Measurements from ENCODE around the gene RNF212B. TPM values are rescaled to one million over a fixed set of nuclear protein-coding genes. Genes with fewer than 3 reads are reported as not detected.

RNF212B gene
- polyA plus RNA-seq, 4 donors = 0.22 to 1.8 (median 1.5) TPM

- DNase-seq (ENCODE audit: low read depth in 4 of 4, low spot score in 3 of 4) = no peak
Observed at GRCh38 chr14:23316300-23316699, 78.6 kb downstream of the RNF212B start.

GRCh38 chr14:23319746-23320583 lies 82.2 kb downstream of the RNF212B start:
- no peak for DNase-seq (ENCODE audit: low read depth in 4 of 4, low spot score in 3 of 4)

DNA sequence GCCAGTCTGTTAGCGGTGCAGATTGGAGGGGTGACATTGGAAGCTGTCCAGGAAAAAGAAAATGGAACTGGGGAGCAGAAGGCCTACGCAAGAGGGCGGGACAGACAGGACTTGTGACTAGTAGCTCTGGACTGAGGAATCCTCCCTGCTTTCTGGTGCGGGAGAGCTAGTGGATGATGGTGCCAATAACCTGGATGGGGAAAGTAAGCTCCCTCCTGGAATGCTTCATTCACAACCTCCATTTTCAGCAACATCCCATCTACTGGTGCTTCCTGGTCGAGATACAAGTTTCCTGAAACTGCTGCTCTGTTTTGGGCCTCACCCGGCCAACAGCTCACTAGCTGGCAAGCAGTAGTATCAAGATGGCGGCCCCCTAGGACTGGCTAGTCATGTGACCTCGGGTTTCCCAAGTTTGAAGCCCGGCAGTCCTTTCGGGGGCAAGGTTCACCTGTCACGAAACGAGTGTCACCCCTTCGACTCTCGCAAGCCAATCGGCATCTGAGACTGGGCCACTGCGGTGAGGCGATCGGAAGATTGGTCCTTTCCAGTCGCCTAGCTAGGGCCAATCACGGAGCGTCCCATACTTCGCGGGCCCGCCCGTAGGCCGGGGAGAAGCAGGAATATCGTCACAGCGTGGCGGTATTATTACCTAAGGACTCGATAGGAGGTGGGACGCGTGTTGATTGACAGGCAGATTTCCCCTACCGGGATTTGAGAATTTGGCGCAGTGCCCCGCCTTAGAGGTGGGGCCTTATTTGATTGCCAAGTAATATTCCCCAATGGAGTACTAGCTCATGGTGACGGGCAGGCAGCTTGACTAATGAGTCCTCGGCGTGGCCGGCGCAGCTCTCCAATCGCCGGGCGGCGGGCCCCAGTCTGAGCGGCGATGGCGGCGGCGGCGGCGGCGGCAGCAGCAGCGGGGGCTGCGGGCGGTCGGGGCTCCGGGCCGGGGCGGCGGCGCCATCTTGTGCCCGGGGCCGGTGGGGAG lies 83.1 kb downstream of the RNF212B start, which contains the start of gene PABPN1:
Gene PABPN1 (plus strand): TSS at position 874 of the 988 bp plus-strand sequence. CDS start 13 bp downstream, at position 887.
- DNase-seq (ENCODE audit: low read depth in 4 of 4, low spot score in 3 of 4) = peak; percentile 100

DNA sequence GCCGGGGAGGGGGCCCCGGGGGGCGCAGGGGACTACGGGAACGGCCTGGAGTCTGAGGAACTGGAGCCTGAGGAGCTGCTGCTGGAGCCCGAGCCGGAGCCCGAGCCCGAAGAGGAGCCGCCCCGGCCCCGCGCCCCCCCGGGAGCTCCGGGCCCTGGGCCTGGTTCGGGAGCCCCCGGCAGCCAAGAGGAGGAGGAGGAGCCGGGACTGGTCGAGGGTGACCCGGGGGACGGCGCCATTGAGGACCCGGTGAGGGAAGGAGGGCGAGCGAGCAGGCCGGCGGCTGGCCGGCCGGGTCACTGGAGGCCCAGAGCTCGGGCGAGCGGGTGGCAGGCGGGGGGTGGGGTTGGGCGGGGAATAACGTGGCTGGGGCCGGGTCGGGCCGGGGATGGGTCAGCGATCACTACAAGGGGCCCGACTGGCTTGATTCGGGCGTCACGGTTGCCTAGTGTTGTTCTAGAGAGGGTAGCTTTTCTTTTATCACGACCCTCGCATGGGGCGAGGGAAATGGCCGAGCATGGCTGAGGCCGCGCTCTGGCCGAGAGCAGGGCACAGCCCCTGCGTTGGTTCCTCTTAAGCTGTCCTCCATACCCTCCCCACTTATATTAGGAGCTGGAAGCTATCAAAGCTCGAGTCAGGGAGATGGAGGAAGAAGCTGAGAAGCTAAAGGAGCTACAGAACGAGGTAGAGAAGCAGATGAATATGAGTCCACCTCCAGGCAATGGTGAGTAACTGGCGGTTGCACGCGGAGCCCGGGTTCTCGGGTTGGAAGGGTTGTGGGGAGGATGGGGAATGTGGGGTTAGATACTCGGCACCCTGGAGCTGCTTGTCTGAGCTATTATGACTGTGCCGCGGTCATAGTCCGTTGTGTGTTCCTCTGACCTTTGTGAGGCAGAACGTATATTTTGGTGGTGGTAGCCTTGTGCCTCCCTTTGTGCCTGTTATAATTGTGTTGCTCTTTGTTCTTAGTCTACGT lies 84.1 kb downstream of the RNF212B start:
- no peak for DNase-seq (ENCODE audit: low read depth in 4 of 4, low spot score in 3 of 4)

Other genes starting within 250 kb of the RNF212B start
- gene C14orf93, start 227.8 kb upstream of the RNF212B start, polyA plus RNA-seq (ENCODE audit: insufficient read length in 4 of 4) = 10 to 100 TPM; 13.7 to 26.8 (median 19.1) TPM
- 100 to 1,000 TPM; 183 to 222 (median 205) TPM for gene PSMB5, start 203.0 kb upstream of the RNF212B start, polyA plus RNA-seq (ENCODE audit: insufficient read length in 4 of 4)
- not detected for gene PSMB11, start 195.7 kb upstream of the RNF212B start, polyA plus RNA-seq (ENCODE audit: insufficient read length in 4 of 4)
- 10 to 100 TPM; 17.9 to 44.0 (median 29.7) TPM for gene CDH24, start 180.4 kb upstream of the RNF212B start, polyA plus RNA-seq (ENCODE audit: insufficient read length in 4 of 4)
- 100 to 1,000 TPM; 214 to 342 (median 239) TPM for gene ACIN1, start 142.8 kb upstream of the RNF212B start, polyA plus RNA-seq (ENCODE audit: insufficient read length in 4 of 4)
- 10 to 100 TPM; 67.2 to 84.4 (median 75.6) TPM for gene C14orf119, start 142.4 kb upstream of the RNF212B start, polyA plus RNA-seq (ENCODE audit: insufficient read length in 4 of 4)
- under 1 TPM in 2 of 4 donors, not detected in 2; 0.05 to 0.11 TPM for gene CIROP, start 132.9 kb upstream of the RNF212B start, polyA plus RNA-seq (ENCODE audit: insufficient read length in 4 of 4)
- under 1 TPM in 3 of 4 donors, not detected in 1; 0.16 to 0.50 (median 0.23) TPM for gene CEBPE, start 118.7 kb upstream of the RNF212B start, polyA plus RNA-seq (ENCODE audit: insufficient read length in 4 of 4)
- gene SLC7A8, start 54.3 kb upstream of the RNF212B start, polyA plus RNA-seq (ENCODE audit: insufficient read length in 4 of 4) = 100 to 1,000 TPM in 1 of 4 donors, 10 to 100 TPM in 3; 16.8 to 100 (median 89.4) TPM
- gene HOMEZ, start 48.2 kb downstream of the RNF212B start, polyA plus RNA-seq (ENCODE audit: insufficient read length in 4 of 4) = 10 to 100 TPM; 11.2 to 28.1 (median 24.8) TPM
- gene PPP1R3E, start 64.9 kb downstream of the RNF212B start, polyA plus RNA-seq (ENCODE audit: insufficient read length in 4 of 4) = 10 to 100 TPM; 17.4 to 31.5 (median 25.0) TPM
- gene BCL2L2, start 68.9 kb downstream of the RNF212B start, polyA plus RNA-seq (ENCODE audit: insufficient read length in 4 of 4) = 10 to 100 TPM; 34.8 to 44.0 (median 39.3) TPM
- 100 to 1,000 TPM; 157 to 374 (median 252) TPM for gene PABPN1, start 83.5 kb downstream of the RNF212B start, polyA plus RNA-seq (ENCODE audit: insufficient read length in 4 of 4)
- gene SLC22A17, start 115.0 kb downstream of the RNF212B start, polyA plus RNA-seq (ENCODE audit: insufficient read length in 4 of 4) = 10 to 100 TPM; 56.2 to 72.7 (median 58.1) TPM
- gene EFS, start 127.2 kb downstream of the RNF212B start, polyA plus RNA-seq (ENCODE audit: insufficient read length in 4 of 4) = 10 to 100 TPM; 35.4 to 66.8 (median 46.1) TPM
- not detected for gene IL25, start 134.9 kb downstream of the RNF212B start, polyA plus RNA-seq (ENCODE audit: insufficient read length in 4 of 4)
- 1 to 10 TPM; 2.5 to 4.6 (median 3.4) TPM for gene CMTM5, start 139.1 kb downstream of the RNF212B start, polyA plus RNA-seq (ENCODE audit: insufficient read length in 4 of 4)
- gene MYH6, start 170.3 kb downstream of the RNF212B start, polyA plus RNA-seq (ENCODE audit: insufficient read length in 4 of 4) = under 1 TPM; 0.16 to 0.27 (median 0.17) TPM
- gene MYH7, start 197.7 kb downstream of the RNF212B start, polyA plus RNA-seq (ENCODE audit: insufficient read length in 4 of 4) = under 1 TPM; 0.10 to 0.30 (median 0.21) TPM
- gene NGDN, start 231.8 kb downstream of the RNF212B start, polyA plus RNA-seq (ENCODE audit: insufficient read length in 4 of 4) = 10 to 100 TPM; 50.3 to 70.5 (median 67.0) TPM